ENCODE measurements around the gene LDAH.

The LDAH gene

DNA sequence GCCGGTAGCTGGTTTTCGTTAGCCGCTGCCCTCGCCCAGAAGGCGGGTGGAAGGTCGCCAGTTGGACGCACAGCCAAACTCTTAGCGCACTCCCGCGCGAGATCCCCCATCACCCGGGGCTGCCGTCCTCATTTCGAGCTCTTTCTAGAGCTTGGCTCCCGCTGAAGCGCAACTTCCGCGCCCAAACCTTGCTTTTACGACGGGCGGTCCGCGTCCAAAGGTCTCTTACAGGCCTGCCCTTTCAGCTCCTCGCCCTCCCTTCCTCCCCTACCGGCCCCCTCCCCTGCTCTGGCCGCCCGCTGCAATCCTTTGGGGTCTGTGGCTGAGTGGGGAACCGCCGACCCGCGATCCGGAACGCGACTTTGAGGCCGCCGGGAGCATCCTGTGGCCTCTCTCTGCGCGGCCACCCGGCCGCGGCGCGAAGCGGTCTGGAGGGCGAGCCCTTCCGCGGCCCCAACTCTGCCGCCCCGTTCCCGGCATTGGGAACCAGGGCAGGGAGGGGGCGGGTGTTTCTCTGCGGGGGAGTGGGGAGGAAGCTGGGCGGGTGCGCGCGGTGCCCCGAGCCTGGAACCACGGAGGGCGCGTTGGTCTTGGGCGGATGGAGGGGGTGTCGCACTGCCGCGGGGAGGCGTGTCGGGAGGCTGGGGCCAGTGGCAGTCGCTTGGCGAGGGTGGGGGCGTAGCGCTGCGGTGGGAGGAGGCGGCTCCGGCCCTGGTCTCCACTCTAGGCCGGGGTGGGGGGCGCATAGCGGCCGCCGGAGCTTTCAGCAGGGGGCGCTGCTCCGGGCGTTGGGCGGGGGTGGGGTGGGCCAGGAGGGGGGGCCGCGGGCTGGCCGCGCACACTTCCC, 156.4 kb downstream of the LDAH start, which contains the start of gene GDF7:
GDF7 (plus strand) TSS at position 841 of the 847 bp plus-strand sequence. CDS start 96 bp downstream, outside the sequence.
- Histone ChIP-seq H3K4me3 (ENCODE audit: low read depth, low read length) (peak within 1 kb of the TSS; percentile 49), H3K4me1 (ENCODE audit: control insufficient read depth, insufficient read depth, low read length) (no peaks in the 10 kb centered on the region), H3K27ac (ENCODE audit: extremely low read depth, low read depth, low read length) (peak within 1 kb of the TSS; percentile 37; the same call in 1 of the 2 replicates), H3K36me3 (ENCODE audit: control insufficient read depth in 2 of 2, insufficient read depth in 1 of 2, low read length in 2 of 2) (peaks cover 0 to 20% of the 10 kb centered on the region in 2 experiments; a peak in 1 of 3 replicates), H3K9me3 (ENCODE audit: control insufficient read depth, insufficient read depth, low read depth, low read length) (no peaks in the 10 kb centered on the region)
- ChIA-PET CTCF (interaction anchor here (0.6 to 1.6 kb wide), 9 partner anchors 9 to 451 kb away, joined by 3 to 13 read pairs (median 5); partner anchors contain the start of gene HS1BP3), POLR2A (interaction anchor here (1.4 to 1.8 kb wide), 2 partner anchors 15 to 220 kb away, joined by 6 to 7 read pairs; partner anchors contain the start of genes HS1BP3 and RHOB)
- TF ChIP-seq TRIM28 (IDR thresholded peaks at IDR 0.05; ENCODE audit: borderline replicate concordance, low read length), result no peak
- no peak for TF ChIP-seq WT1 (tag by site-specific recombination; IDR thresholded peaks at IDR 0.05)
- TF ChIP-seq KLF9 (tag by site-specific recombination; IDR thresholded peaks at IDR 0.05; ENCODE audit: low read depth), result peak; percentile 60
- no peak for TF ChIP-seq ZNF266 (tag by site-specific recombination; IDR thresholded peaks at IDR 0.05; ENCODE audit: low read depth)
- peak; percentile 85 for TF ChIP-seq ZFHX2 (tag by site-specific recombination; conservative IDR thresholded peaks at IDR 0.05)
- no peak for TF ChIP-seq GLI2 (tag by site-specific recombination; IDR thresholded peaks at IDR 0.05; ENCODE audit: borderline replicate concordance, low read depth)
- TF ChIP-seq ZNF23 (tag by site-specific recombination; IDR thresholded peaks at IDR 0.05; ENCODE audit: borderline replicate concordance), result no peak
- no peak for TF ChIP-seq ZNF629 (tag by site-specific recombination; IDR thresholded peaks at IDR 0.05)
- TF ChIP-seq, protein P1, sequence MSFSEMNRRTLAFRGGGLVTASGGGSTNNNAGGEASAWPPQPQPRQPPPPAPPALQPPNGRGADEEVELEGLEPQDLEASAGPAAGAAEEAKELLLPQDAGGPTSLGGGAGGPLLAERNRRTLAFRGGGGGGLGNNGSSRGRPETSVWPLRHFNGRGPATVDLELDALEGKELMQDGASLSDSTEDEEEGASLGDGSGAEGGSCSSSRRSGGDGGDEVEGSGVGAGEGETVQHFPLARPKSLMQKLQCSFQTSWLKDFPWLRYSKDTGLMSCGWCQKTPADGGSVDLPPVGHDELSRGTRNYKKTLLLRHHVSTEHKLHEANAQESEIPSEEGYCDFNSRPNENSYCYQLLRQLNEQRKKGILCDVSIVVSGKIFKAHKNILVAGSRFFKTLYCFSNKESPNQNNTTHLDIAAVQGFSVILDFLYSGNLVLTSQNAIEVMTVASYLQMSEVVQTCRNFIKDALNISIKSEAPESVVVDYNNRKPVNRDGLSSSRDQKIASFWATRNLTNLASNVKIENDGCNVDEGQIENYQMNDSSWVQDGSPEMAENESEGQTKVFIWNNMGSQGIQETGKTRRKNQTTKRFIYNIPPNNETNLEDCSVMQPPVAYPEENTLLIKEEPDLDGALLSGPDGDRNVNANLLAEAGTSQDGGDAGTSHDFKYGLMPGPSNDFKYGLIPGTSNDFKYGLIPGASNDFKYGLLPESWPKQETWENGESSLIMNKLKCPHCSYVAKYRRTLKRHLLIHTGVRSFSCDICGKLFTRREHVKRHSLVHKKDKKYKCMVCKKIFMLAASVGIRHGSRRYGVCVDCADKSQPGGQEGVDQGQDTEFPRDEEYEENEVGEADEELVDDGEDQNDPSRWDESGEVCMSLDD (tag by site-specific recombination; IDR thresholded peaks at IDR 0.05), result no peak
- TF ChIP-seq KLF16 (tag by site-specific recombination; IDR thresholded peaks at IDR 0.05), result no peak
- no peak for TF ChIP-seq ZNF174 (tag by site-specific recombination; IDR thresholded peaks at IDR 0.05)
- TF ChIP-seq ZBTB20 (tag by site-specific recombination; IDR thresholded peaks at IDR 0.05), result peak; percentile 51; the same call in 1 of the 2 replicates
- TF ChIP-seq, protein P2, sequence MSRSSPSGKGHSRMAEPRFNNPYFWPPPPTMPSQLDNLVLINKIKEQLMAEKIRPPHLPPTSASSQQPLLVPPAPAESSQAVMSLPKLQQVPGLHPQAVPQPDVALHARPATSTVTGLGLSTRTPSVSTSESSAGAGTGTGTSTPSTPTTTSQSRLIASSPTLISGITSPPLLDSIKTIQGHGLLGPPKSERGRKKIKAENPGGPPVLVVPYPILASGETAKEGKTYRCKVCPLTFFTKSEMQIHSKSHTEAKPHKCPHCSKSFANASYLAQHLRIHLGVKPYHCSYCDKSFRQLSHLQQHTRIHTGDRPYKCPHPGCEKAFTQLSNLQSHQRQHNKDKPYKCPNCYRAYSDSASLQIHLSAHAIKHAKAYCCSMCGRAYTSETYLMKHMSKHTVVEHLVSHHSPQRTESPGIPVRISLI (tag by site-specific recombination; IDR thresholded peaks at IDR 0.05), result no peak
- TF ChIP-seq ZXDB (tag by site-specific recombination; IDR thresholded peaks at IDR 0.05), result no peak
- no peak for TF ChIP-seq ZNF530 (tag by site-specific recombination; IDR thresholded peaks at IDR 0.05; ENCODE audit: low read depth)
- no peak for TF ChIP-seq ZNF558 (tag by site-specific recombination; IDR thresholded peaks at IDR 0.05)
- no peak for TF ChIP-seq ZNF747 (tag by site-specific recombination; IDR thresholded peaks at IDR 0.05)
- TF ChIP-seq FEZF1 (tag by site-specific recombination; IDR thresholded peaks at IDR 0.05), result no peak
- TF ChIP-seq KLF8 (tag by site-specific recombination; IDR thresholded peaks at IDR 0.05), result peak; percentile 52; the same call in 1 of the 2 replicates
- TF ChIP-seq ZNF221 (tag by site-specific recombination; IDR thresholded peaks at IDR 0.05; ENCODE audit: borderline replicate concordance), result no peak
- TF ChIP-seq ZNF785 (tag by site-specific recombination; IDR thresholded peaks at IDR 0.05), result no peak
- TF ChIP-seq SALL2 (tag by site-specific recombination; IDR thresholded peaks at IDR 0.05; ENCODE audit: borderline replicate concordance), result no peak
- TF ChIP-seq, protein P3, sequence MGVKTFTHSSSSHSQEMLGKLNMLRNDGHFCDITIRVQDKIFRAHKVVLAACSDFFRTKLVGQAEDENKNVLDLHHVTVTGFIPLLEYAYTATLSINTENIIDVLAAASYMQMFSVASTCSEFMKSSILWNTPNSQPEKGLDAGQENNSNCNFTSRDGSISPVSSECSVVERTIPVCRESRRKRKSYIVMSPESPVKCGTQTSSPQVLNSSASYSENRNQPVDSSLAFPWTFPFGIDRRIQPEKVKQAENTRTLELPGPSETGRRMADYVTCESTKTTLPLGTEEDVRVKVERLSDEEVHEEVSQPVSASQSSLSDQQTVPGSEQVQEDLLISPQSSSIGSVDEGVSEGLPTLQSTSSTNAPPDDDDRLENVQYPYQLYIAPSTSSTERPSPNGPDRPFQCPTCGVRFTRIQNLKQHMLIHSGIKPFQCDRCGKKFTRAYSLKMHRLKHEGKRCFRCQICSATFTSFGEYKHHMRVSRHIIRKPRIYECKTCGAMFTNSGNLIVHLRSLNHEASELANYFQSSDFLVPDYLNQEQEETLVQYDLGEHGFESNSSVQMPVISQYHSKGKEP (tag by site-specific recombination; IDR thresholded peaks at IDR 0.05), result no peak
- no peak for TF ChIP-seq ZNF324 (tag by site-specific recombination; IDR thresholded peaks at IDR 0.05)
- no peak for TF ChIP-seq ZNF701 (tag by site-specific recombination; IDR thresholded peaks at IDR 0.05)
- TF ChIP-seq, protein P4, sequence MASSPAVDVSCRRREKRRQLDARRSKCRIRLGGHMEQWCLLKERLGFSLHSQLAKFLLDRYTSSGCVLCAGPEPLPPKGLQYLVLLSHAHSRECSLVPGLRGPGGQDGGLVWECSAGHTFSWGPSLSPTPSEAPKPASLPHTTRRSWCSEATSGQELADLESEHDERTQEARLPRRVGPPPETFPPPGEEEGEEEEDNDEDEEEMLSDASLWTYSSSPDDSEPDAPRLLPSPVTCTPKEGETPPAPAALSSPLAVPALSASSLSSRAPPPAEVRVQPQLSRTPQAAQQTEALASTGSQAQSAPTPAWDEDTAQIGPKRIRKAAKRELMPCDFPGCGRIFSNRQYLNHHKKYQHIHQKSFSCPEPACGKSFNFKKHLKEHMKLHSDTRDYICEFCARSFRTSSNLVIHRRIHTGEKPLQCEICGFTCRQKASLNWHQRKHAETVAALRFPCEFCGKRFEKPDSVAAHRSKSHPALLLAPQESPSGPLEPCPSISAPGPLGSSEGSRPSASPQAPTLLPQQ (tag by site-specific recombination; IDR thresholded peaks at IDR 0.05), result no peak
- no peak for TF ChIP-seq OSR2 (tag by site-specific recombination; IDR thresholded peaks at IDR 0.05)
- no peak for TF ChIP-seq ZNF169 (tag by site-specific recombination; IDR thresholded peaks at IDR 0.05)
- TF ChIP-seq ZNF777 (tag by site-specific recombination; IDR thresholded peaks at IDR 0.05; ENCODE audit: borderline replicate concordance), result no peak
- TF ChIP-seq, protein P5, sequence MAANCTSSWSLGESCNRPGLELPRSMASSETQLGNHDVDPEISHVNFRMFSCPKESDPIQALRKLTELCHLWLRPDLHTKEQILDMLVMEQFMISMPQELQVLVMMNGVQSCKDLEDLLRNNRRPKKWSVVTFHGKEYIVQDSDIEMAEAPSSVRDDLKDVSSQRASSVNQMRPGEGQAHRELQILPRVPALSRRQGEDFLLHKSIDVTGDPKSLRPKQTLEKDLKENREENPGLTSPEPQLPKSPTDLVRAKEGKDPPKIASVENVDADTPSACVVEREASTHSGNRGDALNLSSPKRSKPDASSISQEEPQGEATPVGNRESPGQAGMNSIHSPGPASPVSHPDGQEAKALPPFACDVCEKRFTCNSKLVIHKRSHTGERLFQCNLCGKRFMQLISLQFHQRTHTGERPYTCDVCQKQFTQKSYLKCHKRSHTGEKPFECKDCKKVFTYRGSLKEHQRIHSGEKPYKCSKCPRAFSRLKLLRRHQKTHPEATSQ (tag by site-specific recombination; IDR thresholded peaks at IDR 0.05), result no peak
- TF ChIP-seq KLF10 (tag by site-specific recombination; IDR thresholded peaks at IDR 0.05), result no peak
